ENCODE results near the gene IL17RA.

Gene IL17RA

DNA sequence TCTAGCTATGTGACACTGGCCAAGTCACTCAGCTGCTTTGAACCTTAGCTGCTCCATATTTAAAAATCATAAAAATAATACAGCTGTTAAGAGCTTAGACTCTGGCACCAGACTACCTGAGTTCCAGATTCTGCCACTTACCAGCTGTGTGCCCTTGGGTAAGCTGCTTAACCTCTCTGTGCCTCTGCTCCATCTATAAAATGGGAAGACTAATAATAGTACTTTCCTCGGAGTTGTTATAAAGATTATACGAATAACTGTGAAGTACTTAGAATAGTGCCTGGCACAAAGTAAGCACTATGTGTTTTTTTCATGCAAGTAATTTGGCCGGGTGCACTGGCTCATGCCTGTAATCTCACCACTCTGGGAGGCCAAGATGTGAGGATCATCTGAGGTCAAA is 72.9 kb downstream of the IL17RA start:
- DNase-seq (ENCODE audit: low spot score) = no peak

- DNase-seq (ENCODE audit: low spot score) = no peak
Measured at GRCh38 chr22:17158176-17158567, 73.4 kb downstream of the IL17RA start.

GRCh38 chr22:17158568-17159503 is 74.0 kb downstream of the IL17RA start, which contains the start of gene HDHD5:
Gene HDHD5 (minus strand): TSS chr22:17159277. CDS start chr22:17159251, 26 bp downstream.
- peak; percentile 91 for DNase-seq (ENCODE audit: low spot score)

GRCh38 chr22:17159504-17159951 is 74.7 kb downstream of the IL17RA start:
- peak; percentile 52 for DNase-seq (ENCODE audit: low spot score)

DNA sequence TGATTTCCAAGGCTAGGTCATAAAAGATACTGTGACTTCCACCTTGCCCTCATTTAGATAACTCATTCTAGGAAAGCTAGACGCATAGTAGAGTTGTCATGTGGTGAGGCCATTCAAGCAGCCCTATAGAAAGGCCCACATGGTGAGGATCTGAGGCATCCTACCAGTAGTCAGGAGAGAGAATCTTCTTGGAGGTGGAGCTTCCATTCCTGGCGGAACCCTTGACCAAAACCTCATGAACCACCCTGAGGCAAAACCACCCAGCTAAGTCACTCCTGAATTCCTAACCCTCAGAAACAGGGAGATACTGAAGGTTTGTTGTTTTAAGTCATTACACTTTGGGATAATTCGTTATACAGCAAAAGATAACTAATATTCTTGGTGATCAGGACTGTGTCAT is 77.2 kb downstream of the IL17RA start:
- DNase-seq (ENCODE audit: low spot score) = no peak

GRCh38 chr22:17162731-17163130 is 77.9 kb downstream of the IL17RA start:
- DNase-seq (ENCODE audit: low spot score) = no peak

DNA sequence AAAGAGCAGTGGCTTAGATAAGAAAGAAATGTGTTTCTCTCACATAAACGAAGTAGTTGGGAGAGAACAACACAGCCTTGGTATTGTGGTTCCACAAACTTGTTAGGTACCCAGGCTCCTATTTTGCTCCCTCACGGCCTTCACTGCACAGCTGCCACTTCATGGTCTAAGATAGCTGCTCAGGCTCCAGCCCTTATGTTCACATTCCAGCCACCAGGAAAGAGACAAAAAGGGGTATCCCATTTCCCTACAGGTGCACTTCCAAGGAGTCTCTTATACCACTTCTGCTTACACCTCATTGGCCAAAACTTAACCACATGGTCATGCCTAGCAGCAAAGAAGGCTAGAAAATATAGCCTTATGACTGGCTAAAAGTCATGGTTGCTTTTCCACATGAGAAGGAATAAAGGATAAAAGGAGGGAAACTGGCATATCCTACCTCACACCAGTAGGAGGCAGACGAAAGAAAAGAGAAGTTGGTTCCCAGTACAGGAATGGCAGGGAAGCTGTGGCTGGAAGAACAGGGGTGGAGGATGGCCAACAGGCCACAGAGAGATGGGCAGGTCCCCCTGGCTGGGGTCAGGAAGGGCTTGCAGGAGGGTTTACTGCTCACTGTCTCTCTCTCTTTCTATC is 79.7 kb downstream of the IL17RA start:
- DNase-seq (ENCODE audit: low spot score) = peak; percentile 50
